ENCODE measurements around the gene TTC7B. TPM values are rescaled to one million over a fixed set of nuclear protein-coding genes. Genes with fewer than 3 reads are reported as not detected.

TTC7B gene
- total and polyA plus RNA-seq, 2 experiments from 2014 or later: 7.9 to 28.6 TPM

DNA sequence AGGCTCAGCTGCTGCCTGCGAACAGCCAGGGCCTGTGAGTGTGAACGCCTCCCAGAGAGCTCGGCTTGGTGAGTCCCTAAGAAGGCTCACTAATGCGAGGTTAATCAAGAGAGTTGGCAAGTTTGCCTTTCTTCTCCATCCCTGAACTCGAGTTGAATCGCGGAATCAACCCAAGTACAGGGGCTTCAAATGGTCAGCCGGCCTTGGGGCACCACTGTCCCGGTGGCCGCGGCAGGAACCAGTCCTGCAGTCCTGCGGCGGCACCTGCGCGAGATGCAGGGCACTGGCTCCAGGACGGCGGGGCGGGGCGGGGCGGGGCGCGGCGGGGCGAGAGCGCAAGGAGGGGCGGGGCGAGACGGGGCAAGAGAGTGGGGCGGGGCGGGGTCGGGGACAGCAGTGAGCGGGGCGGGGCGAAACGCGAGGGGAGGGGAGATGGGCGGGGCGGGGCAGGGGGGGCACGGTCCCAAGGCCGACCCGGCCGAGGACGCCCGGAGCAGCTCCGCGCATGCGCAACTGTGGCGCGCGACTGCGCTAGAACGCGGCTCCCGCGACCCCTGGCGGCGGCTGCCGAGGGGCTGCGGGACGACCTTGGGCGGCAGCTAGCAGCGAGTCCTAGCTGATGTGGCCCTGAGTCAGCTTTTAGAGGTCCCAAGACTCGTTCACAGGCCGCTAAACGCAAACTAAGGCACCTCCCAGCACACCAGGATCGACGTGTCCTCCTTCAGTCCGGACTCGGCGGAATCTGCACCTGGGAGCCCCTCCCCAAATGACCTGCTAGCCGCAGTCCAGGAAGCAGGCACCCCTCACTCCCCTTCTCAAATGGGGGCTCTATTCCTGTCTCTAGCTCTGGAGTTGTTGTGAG, 58.0 kb downstream of the TTC7B start:
- peaks cover 7% of the 10 kb centered on the region for H3F3A ChIP-seq (replicated peaks; ENCODE audit: low read depth)
- no peaks in the 10 kb centered on the region for H3K9me2 ChIP-seq (ENCODE audit: insufficient read depth)
- peak; percentile 93 for DNase-seq (ENCODE audit: low spot score)
- peak overlapping the region; percentile 61 for H3K4me3 ChIP-seq
- no peaks in the 10 kb centered on the region for H3K79me2 ChIP-seq (replicated peaks; ENCODE audit: insufficient read depth)
- no peaks in the 10 kb centered on the region for H3K36me3 ChIP-seq (ENCODE audit: insufficient read depth)
- H3K4me2 ChIP-seq: peak overlapping the region; percentile 87
- Mint-ChIP-seq H3K27ac (peak overlapping the region; percentile 86; the same call in 1 of the 2 replicates), H3K27me3 (ENCODE audit: insufficient read depth, low read depth, poor library complexity) (peaks cover 7% of the 10 kb centered on the region), H3K4me3 (peak overlapping the region; percentile 62), H3K4me1 (peaks cover 24% of the 10 kb centered on the region), H3K36me3 (ENCODE audit: low read depth) (no peaks in the 10 kb centered on the region; the same call in 2 of the 3 replicates), H3K9me3 (peaks cover 8% of the 10 kb centered on the region; the same call in 2 of the 3 replicates)
- H3K27me3 ChIP-seq (ENCODE audit: insufficient read depth): peaks cover 9% of the 10 kb centered on the region
- peak; percentile 90 for ATAC-seq
- H3K27ac ChIP-seq (ENCODE audit: low read depth): peak overlapping the region; percentile 90; the same call in 1 of the 2 replicates
- no peaks in the 10 kb centered on the region for H4K20me1 ChIP-seq (replicated peaks; ENCODE audit: insufficient read depth)
- TF ChIP-seq CREB1 (CRISPR knock-in tag; IDR thresholded peaks at IDR 0.05; ENCODE audit: low read depth) (0 out of 2 replicates have a peak, but pooled peaks have one; percentile 15), CTCF (conservative IDR thresholded peaks at IDR 0.05; ENCODE audit: low read depth in 2 of 2) (peak; percentile 55 to 90), EZH2 (IDR thresholded peaks at IDR 0.05; ENCODE audit: low read depth, unreplicated experiment) (peak; percentile 26), POLR2AphosphoS5 (IDR thresholded peaks at IDR 0.05; ENCODE audit: low read depth) (0 out of 2 replicates have a peak, but pooled peaks have one; percentile 49)
- TF ChIP-seq, protein P1, sequence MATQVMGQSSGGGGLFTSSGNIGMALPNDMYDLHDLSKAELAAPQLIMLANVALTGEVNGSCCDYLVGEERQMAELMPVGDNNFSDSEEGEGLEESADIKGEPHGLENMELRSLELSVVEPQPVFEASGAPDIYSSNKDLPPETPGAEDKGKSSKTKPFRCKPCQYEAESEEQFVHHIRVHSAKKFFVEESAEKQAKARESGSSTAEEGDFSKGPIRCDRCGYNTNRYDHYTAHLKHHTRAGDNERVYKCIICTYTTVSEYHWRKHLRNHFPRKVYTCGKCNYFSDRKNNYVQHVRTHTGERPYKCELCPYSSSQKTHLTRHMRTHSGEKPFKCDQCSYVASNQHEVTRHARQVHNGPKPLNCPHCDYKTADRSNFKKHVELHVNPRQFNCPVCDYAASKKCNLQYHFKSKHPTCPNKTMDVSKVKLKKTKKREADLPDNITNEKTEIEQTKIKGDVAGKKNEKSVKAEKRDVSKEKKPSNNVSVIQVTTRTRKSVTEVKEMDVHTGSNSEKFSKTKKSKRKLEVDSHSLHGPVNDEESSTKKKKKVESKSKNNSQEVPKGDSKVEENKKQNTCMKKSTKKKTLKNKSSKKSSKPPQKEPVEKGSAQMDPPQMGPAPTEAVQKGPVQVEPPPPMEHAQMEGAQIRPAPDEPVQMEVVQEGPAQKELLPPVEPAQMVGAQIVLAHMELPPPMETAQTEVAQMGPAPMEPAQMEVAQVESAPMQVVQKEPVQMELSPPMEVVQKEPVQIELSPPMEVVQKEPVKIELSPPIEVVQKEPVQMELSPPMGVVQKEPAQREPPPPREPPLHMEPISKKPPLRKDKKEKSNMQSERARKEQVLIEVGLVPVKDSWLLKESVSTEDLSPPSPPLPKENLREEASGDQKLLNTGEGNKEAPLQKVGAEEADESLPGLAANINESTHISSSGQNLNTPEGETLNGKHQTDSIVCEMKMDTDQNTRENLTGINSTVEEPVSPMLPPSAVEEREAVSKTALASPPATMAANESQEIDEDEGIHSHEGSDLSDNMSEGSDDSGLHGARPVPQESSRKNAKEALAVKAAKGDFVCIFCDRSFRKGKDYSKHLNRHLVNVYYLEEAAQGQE (IDR thresholded peaks at IDR 0.05; ENCODE audit: unreplicated experiment): no peak
- peak overlapping the region; percentile 94 for H2AFZ ChIP-seq
- H3K4me1 ChIP-seq (ENCODE audit: insufficient read depth): peaks cover 6% of the 10 kb centered on the region; the same call in 1 of the 2 replicates

DNA sequence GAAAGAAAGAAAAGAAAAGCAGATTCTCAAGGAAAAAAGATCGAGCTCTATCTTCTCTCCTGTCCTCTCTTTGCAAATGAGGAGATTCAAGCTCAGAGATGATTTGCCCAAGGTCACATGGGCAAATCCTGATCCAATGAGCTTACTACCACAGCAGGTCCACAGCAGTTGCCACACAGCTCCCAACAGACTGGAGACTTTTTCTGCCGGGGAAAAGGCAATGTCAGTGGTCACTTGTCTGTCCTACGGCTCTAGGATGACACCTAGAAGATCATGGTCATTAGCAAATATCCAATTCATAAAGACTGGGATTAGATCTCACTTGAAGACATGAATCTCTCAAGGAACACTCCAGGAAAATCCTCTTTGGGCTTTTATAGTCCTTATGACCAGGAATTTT, 58.8 kb downstream of the TTC7B start:
- no peak for DNase-seq (ENCODE audit: low spot score)
- Histone ChIP-seq H3K36me3 (ENCODE audit: insufficient read depth) (no peaks in the 10 kb centered on the region), H4K20me1 (replicated peaks; ENCODE audit: insufficient read depth) (no peaks in the 10 kb centered on the region), H3K27ac (ENCODE audit: low read depth) (no peak overlapping the region), H3K9me2 (ENCODE audit: insufficient read depth) (no peaks in the 10 kb centered on the region), H2AFZ (peak overlapping the region; percentile 90; the same call in 1 of the 2 replicates), H3K4me1 (ENCODE audit: insufficient read depth) (peaks cover 6% of the 10 kb centered on the region; the same call in 1 of the 2 replicates), H3K4me3 (peak overlapping the region; percentile 61), H3F3A (replicated peaks; ENCODE audit: low read depth) (peaks cover 7% of the 10 kb centered on the region), H3K4me2 (peak overlapping the region; percentile 87), H3K79me2 (replicated peaks; ENCODE audit: insufficient read depth) (no peaks in the 10 kb centered on the region), H3K27me3 (ENCODE audit: insufficient read depth) (peaks cover 9% of the 10 kb centered on the region)
- Mint-ChIP-seq H3K4me3 (peak overlapping the region; percentile 61), H3K4me1 (peaks cover 24% of the 10 kb centered on the region), H3K36me3 (ENCODE audit: low read depth) (no peaks in the 10 kb centered on the region; the same call in 2 of the 3 replicates), H3K9me3 (peaks cover under 1% of the 10 kb centered on the region; the same call in 1 of the 3 replicates), H3K27me3 (ENCODE audit: insufficient read depth, low read depth, poor library complexity) (peaks cover 7% of the 10 kb centered on the region), H3K27ac (no peak overlapping the region)
- ATAC-seq: no peak
- TF ChIP-seq EZH2phosphoT487 (IDR thresholded peaks at IDR 0.05; ENCODE audit: unreplicated experiment) (no peak), CREB1 (CRISPR knock-in tag; IDR thresholded peaks at IDR 0.05; ENCODE audit: low read depth) (no peak), EZH2 (IDR thresholded peaks at IDR 0.05; ENCODE audit: low read depth, unreplicated experiment) (no peak), JUNB (IDR thresholded peaks at IDR 0.05; ENCODE audit: unreplicated experiment) (no peak), POLR2AphosphoS5 (IDR thresholded peaks at IDR 0.05; ENCODE audit: low read depth) (no peak)
- TF ChIP-seq, protein P1 (IDR thresholded peaks at IDR 0.05; ENCODE audit: unreplicated experiment): no peak

All from GM23338 (cell line).